ENCODE measurements around the gene TRPM4. TPM values are rescaled to one million over a fixed set of nuclear protein-coding genes. Genes with fewer than 3 reads are reported as not detected.

TRPM4 gene
- total and polyA plus RNA-seq, 2 of the 8 experiments (the other 6 are each of a cell fraction or from before 2014, with no cell fraction given) = 11.3 to 13.3 TPM

DNA sequence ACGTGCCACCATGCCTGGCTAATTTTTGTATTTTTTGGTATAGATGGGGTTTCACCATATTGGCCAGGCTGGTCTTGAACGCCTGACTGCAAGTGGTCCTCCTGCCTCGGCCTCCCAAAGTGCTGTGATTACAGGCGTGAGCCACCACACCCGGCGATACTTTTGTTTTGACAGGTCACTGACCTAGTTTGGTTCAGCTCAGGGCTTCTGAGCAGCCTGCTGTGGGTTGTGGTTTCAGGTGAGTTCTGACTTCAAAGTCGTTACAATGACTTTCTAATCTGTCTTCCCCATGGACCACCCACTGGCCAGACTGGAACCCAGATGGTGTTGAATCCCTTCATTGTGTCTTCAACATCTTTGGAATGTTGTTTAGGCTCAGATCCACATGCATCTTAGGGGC, 73.8 kb downstream of the TRPM4 start:
- H3K4ac ChIP-seq (replicated peaks; ENCODE audit: insufficient read length, low read depth, low read length) = no peak overlapping the region
- FAIRE-seq (no peak), DNase-seq (ENCODE audit: low read depth in 1 of 2, low spot score in 2 of 2) (no peak)
- H4K8ac ChIP-seq (ENCODE audit: extremely low read depth, insufficient read depth, low read length) = no peak overlapping the region
- H3K9ac ChIP-seq (replicated peaks in 1 of 4; ENCODE audit: extremely low read depth in 1 of 4, low read depth in 3 of 4, low read length in 3 of 4) = no peak overlapping the region
- no peak overlapping the region for H2BK120ac ChIP-seq (replicated peaks; ENCODE audit: low read depth, low read length)
- H2AFZ ChIP-seq (ENCODE audit: low read length) = no peak overlapping the region
- no peak overlapping the region for H3K4me3 ChIP-seq (ENCODE audit: extremely low read depth in 1 of 4, insufficient read depth in 2 of 4, low read depth in 3 of 4, low read length in 4 of 4)
- 84% methylated on average over 7 of the region's 7 CpGs; no CpG with 5 or more reads in 1 of the 2 experiments for WGBS, 2 experiments (ENCODE audit: extremely low coverage in 1 of 2, insufficient coverage in 1 of 2, insufficient read length in 1 of 2, insufficient replicate concordance in 2 of 2, low coverage in 1 of 2, low lambda C conversion rate in 2 of 2, missing lambda C conversion rate in 1 of 2)
- no peaks in the 10 kb centered on the region for H3K23me2 ChIP-seq (ENCODE audit: low read depth, low read length)
- H4K5ac ChIP-seq (ENCODE audit: insufficient read length, low read depth, low read length) = no peak overlapping the region
- H2BK20ac ChIP-seq (ENCODE audit: low read length) = no peak overlapping the region; the same call in 1 of the 2 replicates
- no peak overlapping the region for H4K91ac ChIP-seq (replicated peaks; ENCODE audit: insufficient read length, low read length)
- POLR2A ChIA-PET (ENCODE audit: partially characterized antibody) = no interaction called here
- no peaks in the 10 kb centered on the region for H3K4me1 ChIP-seq (replicated peaks in 1 of 4; ENCODE audit: control insufficient read depth in 3 of 4, insufficient read depth in 4 of 4, low read length in 3 of 4)
- no peak overlapping the region for H3K56ac ChIP-seq (replicated peaks; ENCODE audit: insufficient read length, low read depth, low read length)
- H3K9me3 ChIP-seq (ENCODE audit: insufficient read depth in 2 of 2, low read depth in 1 of 2, low read length in 1 of 2) = no peaks in the 10 kb centered on the region
- no peaks in the 10 kb centered on the region for H3K36me3 ChIP-seq (ENCODE audit: control insufficient read depth in 2 of 4, insufficient read depth in 4 of 4, low read length in 3 of 4)
- H2BK15ac ChIP-seq (ENCODE audit: low read length) = no peak overlapping the region
- H3K4me2 ChIP-seq (ENCODE audit: insufficient read depth in 1 of 2, low read depth in 2 of 2, low read length in 2 of 2) = no peak overlapping the region
- no peaks in the 10 kb centered on the region for H3K79me1 ChIP-seq (ENCODE audit: low read depth, low read length)
- no peaks in the 10 kb centered on the region for H3K79me2 ChIP-seq (ENCODE audit: control insufficient read depth in 1 of 2, insufficient read depth in 2 of 2, low read length in 2 of 2)
- H2AK5ac ChIP-seq (ENCODE audit: low read depth, low read length) = no peak overlapping the region
- no peak overlapping the region for H3K18ac ChIP-seq (ENCODE audit: extremely low read depth, low read length)
- H3K27me3 ChIP-seq (replicated peaks in 1 of 4; ENCODE audit: control insufficient read depth in 3 of 4, extremely low read depth in 1 of 4, insufficient read depth in 3 of 4, low read length in 3 of 4) = no peaks in the 10 kb centered on the region
- CTCF ChIA-PET (ENCODE audit: partially characterized antibody) = interaction anchor here (1.3 kb wide), 1 partner anchor 70 kb away, joined by 4 read pairs; no protein-coding TSS in a partner anchor
- H3K14ac ChIP-seq (ENCODE audit: insufficient read length) = no peak overlapping the region
- no peak overlapping the region for H3K23ac ChIP-seq (ENCODE audit: insufficient read length)
- H4K20me1 ChIP-seq (replicated peaks in 1 of 2; ENCODE audit: control insufficient read depth in 1 of 2, insufficient read depth in 2 of 2, low read length in 2 of 2) = no peaks in the 10 kb centered on the region
- no peak overlapping the region for H3K27ac ChIP-seq (ENCODE audit: low read depth, low read length)
- no peak overlapping the region for H2BK12ac ChIP-seq (ENCODE audit: low read depth, low read length)
- no peak overlapping the region for H2BK5ac ChIP-seq (ENCODE audit: low read depth, low read length)
- TF ChIP-seq MAFK (IDR thresholded peaks at IDR 0.05; ENCODE audit: low read depth, low read length) (no peak), RXRA (IDR thresholded peaks at IDR 0.05; ENCODE audit: insufficient read depth, low read depth, low read length) (no peak), SIRT6 (IDR thresholded peaks at IDR 0.05; ENCODE audit: low read length) (no peak), TEAD4 (IDR thresholded peaks at IDR 0.05; ENCODE audit: low read depth, low read length) (no peak), GABPA (IDR thresholded peaks at IDR 0.05; ENCODE audit: borderline replicate concordance, insufficient read depth, low read length) (no peak), KDM1A (IDR thresholded peaks at IDR 0.05; ENCODE audit: borderline replicate concordance, low read length) (no peak), RAD21 (IDR thresholded peaks at IDR 0.05 in 1 of 2, conservative IDR thresholded peaks at IDR 0.05 in 1 of 2; ENCODE audit: low read depth in 2 of 2, low read length in 2 of 2) (no peak), HDAC2 (IDR thresholded peaks at IDR 0.05; ENCODE audit: borderline replicate concordance in 1 of 2, low read depth in 2 of 2, low read length in 2 of 2) (no peak), CBX8 (IDR thresholded peaks at IDR 0.05; ENCODE audit: borderline replicate concordance, low read depth, low read length) (no peak), EP300 (IDR thresholded peaks at IDR 0.05; ENCODE audit: borderline replicate concordance in 1 of 2, low read depth in 2 of 2, low read length in 2 of 2) (no peak), SRF (IDR thresholded peaks at IDR 0.05; ENCODE audit: low read depth, low read length) (no peak), SUZ12 (IDR thresholded peaks at IDR 0.05; ENCODE audit: low read length) (no peak), KDM4A (IDR thresholded peaks at IDR 0.05; ENCODE audit: low read depth, low read length, severe bottlenecking) (no peak), EZH2 (IDR thresholded peaks at IDR 0.05; ENCODE audit: low read depth, low read length, severe bottlenecking) (no peak)
